Measurements from ENCODE around the gene DPYSL5. TPM values are rescaled to one million over a fixed set of nuclear protein-coding genes. Genes with fewer than 3 reads are reported as not detected.

DPYSL5 gene
- total RNA-seq, 1 experiment from 2014 or later, result not detected

GRCh38 chr2:26934335-26934724, 86.4 kb downstream of the DPYSL5 start:
- intact Hi-C loops (cut with micrococcal nuclease), result no loop called here
- no peaks in the 10 kb centered on the region for H3K36me3 ChIP-seq (ENCODE audit: low read depth, low read length)
- H3K4me3 ChIP-seq (ENCODE audit: low read length), result no peak overlapping the region
- no TSS peak for BruUV-seq (replicated peaks)
- no peak for ATAC-seq
- H3K9ac ChIP-seq (ENCODE audit: low read length), result no peak overlapping the region
- H3K9me3 ChIP-seq (ENCODE audit: low read length), result no peaks in the 10 kb centered on the region
- no peaks in the 10 kb centered on the region for H4K20me1 ChIP-seq (ENCODE audit: low read length)
- H3K27ac ChIP-seq (ENCODE audit: low read length), result no peak overlapping the region
- H3K27me3 ChIP-seq (ENCODE audit: low read length), result peaks cover 20% of the 10 kb centered on the region
- no peak overlapping the region for H2AFZ ChIP-seq (ENCODE audit: low read length)
- no peaks in the 10 kb centered on the region for H3F3A ChIP-seq (ENCODE audit: low read length, unreplicated experiment)
- no peak for DNase-seq
- no peak for TF ChIP-seq EZH2 (IDR thresholded peaks at IDR 0.05; ENCODE audit: low read length, unreplicated experiment)
- TF ChIP-seq EZH2phosphoT487 (IDR thresholded peaks at IDR 0.05; ENCODE audit: borderline replicate concordance, low read length), result no peak
- TF ChIP-seq CTCF (conservative IDR thresholded peaks at IDR 0.05; ENCODE audit: low read depth, low read length), result no peak
- H3K4me2 ChIP-seq (ENCODE audit: low read length), result no peak overlapping the region
- no peaks in the 10 kb centered on the region for H3K4me1 ChIP-seq (ENCODE audit: insufficient read depth, low read length)
- H3K79me2 ChIP-seq (ENCODE audit: low read length), result no peaks in the 10 kb centered on the region
- no peaks in the 10 kb centered on the region for H3K9me2 ChIP-seq (replicated peaks; ENCODE audit: low read length)
- ChIA-PET CTCF (no interaction called here), POLR2A (ENCODE audit: unreplicated experiment) (no interaction called here)

- H3K27me3 ChIP-seq (ENCODE audit: low read length), result peaks cover 20% of the 10 kb centered on the region
- no peak for DNase-seq
- no peak overlapping the region for H3K27ac ChIP-seq (ENCODE audit: low read length)
- H3K4me1 ChIP-seq (ENCODE audit: insufficient read depth, low read length), result no peaks in the 10 kb centered on the region
- H2AFZ ChIP-seq (ENCODE audit: low read length), result no peak overlapping the region
- H3F3A ChIP-seq (ENCODE audit: low read length, unreplicated experiment), result no peaks in the 10 kb centered on the region
- no peaks in the 10 kb centered on the region for H3K36me3 ChIP-seq (ENCODE audit: low read depth, low read length)
- ChIA-PET CTCF (interaction anchor here (0.7 kb wide), 1 partner anchor 9 kb away, joined by 3 read pairs; no protein-coding TSS in a partner anchor), POLR2A (ENCODE audit: unreplicated experiment) (no interaction called here)
- no peak overlapping the region for H3K4me2 ChIP-seq (ENCODE audit: low read length)
- intact Hi-C loops (cut with micrococcal nuclease), result no loop called here
- H3K9ac ChIP-seq (ENCODE audit: low read length), result no peak overlapping the region
- no peak overlapping the region for H3K4me3 ChIP-seq (ENCODE audit: low read length)
- H3K9me2 ChIP-seq (replicated peaks; ENCODE audit: low read length), result no peaks in the 10 kb centered on the region
- TF ChIP-seq EZH2phosphoT487 (IDR thresholded peaks at IDR 0.05; ENCODE audit: borderline replicate concordance, low read length) (no peak), EZH2 (IDR thresholded peaks at IDR 0.05; ENCODE audit: low read length, unreplicated experiment) (no peak), CTCF (conservative IDR thresholded peaks at IDR 0.05; ENCODE audit: low read depth, low read length) (no peak)
- no peaks in the 10 kb centered on the region for H3K79me2 ChIP-seq (ENCODE audit: low read length)
- ATAC-seq, result no peak
- no TSS peak for BruUV-seq (replicated peaks)
- H3K9me3 ChIP-seq (ENCODE audit: low read length), result no peaks in the 10 kb centered on the region
- no peaks in the 10 kb centered on the region for H4K20me1 ChIP-seq (ENCODE audit: low read length)
Measured at GRCh38 chr2:26934985-26935384, 87.1 kb downstream of the DPYSL5 start.

- Histone ChIP-seq H4K20me1 (ENCODE audit: low read length) (no peaks in the 10 kb centered on the region), H3K4me2 (ENCODE audit: low read length) (no peak overlapping the region), H3K79me2 (ENCODE audit: low read length) (no peaks in the 10 kb centered on the region), H3K4me3 (ENCODE audit: low read length) (no peak overlapping the region), H2AFZ (ENCODE audit: low read length) (no peak overlapping the region), H3K4me1 (ENCODE audit: insufficient read depth, low read length) (peaks cover 5% of the 10 kb centered on the region; the same call in 1 of the 2 replicates), H3F3A (ENCODE audit: low read length, unreplicated experiment) (no peaks in the 10 kb centered on the region), H3K9me2 (replicated peaks; ENCODE audit: low read length) (no peaks in the 10 kb centered on the region), H3K27ac (ENCODE audit: low read length) (no peak overlapping the region), H3K9ac (ENCODE audit: low read length) (no peak overlapping the region), H3K9me3 (ENCODE audit: low read length) (no peaks in the 10 kb centered on the region), H3K27me3 (ENCODE audit: low read length) (peaks cover 20% of the 10 kb centered on the region), H3K36me3 (ENCODE audit: low read depth, low read length) (no peaks in the 10 kb centered on the region)
- TF ChIP-seq EZH2phosphoT487 (IDR thresholded peaks at IDR 0.05; ENCODE audit: borderline replicate concordance, low read length), result no peak
- TF ChIP-seq EZH2 (IDR thresholded peaks at IDR 0.05; ENCODE audit: low read length, unreplicated experiment), result no peak
- TF ChIP-seq CTCF (conservative IDR thresholded peaks at IDR 0.05; ENCODE audit: low read depth, low read length), result no peak
- CTCF ChIA-PET, result no interaction called here
- intact Hi-C loops (cut with micrococcal nuclease), result no loop called here
- ATAC-seq (no peak), DNase-seq (no peak)
- no TSS peak for BruUV-seq (replicated peaks)
- POLR2A ChIA-PET (ENCODE audit: unreplicated experiment), result no interaction called here
Measured at GRCh38 chr2:26936855-26937254, 88.9 kb downstream of the DPYSL5 start.
